NB4 (cell line): Measurements from ENCODE around the gene GNPDA2.
A peak's percentile ranks its signal among the peaks of the same experiment; 100 is the strongest.

Source experiments
- DNase-seq: peaks from one replicate; pipeline ENCODE4 v3.0.0; 2010; ENCODE audit warnings: low read depth
- H3K4me3 ChIP-seq: one replicate; pipeline ENCODE4 v1.5.1; 2011; ENCODE audit warnings: mild to moderate bottlenecking, low read depth, low read length, moderate library complexity
- CTCF ChIP-seq: IDR thresholded peaks from one replicate; pipeline ENCODE4 v1.5.1; 2012; ENCODE audit warnings: low read depth, low read length
- MYC ChIP-seq: IDR thresholded peaks from 2 replicates; pipeline ENCODE4 v1.6.1; 2011; ENCODE audit warnings: low read depth, low read length
- POLR2A ChIP-seq: IDR thresholded peaks from 2 replicates; pipeline ENCODE4 v1.6.1; 2011; ENCODE audit warnings: mild to moderate bottlenecking; ENCODE audit not compliant: insufficient read length; ENCODE audit errors: extremely low read depth
- TF ChIP-seq, protein P1 (sequence below): IDR thresholded peaks from 2 replicates; pipeline ENCODE4 v1.6.1; 2011; ENCODE audit warnings: low read depth, low read length

The GNPDA2 gene

DNA sequence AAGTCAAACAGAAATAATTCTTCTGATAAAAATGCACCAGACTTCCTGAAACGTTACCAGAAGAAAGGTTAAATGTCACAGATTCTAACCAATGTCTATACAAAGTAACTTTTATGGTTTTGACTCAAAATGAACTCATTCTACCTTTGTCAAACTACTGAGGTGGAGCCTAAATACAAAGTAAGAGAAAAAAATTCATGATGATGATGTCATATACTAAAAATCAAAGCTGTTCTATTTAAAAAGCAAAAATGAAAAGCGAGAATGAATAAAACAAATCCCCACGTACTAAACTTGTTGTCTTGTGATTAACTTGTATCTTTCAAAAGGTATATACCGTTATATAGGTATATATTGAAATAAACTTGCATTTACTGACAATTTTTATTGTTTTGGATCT, 21.7 kb downstream of the GNPDA2 start:
- no peak overlapping the region for H3K4me3 ChIP-seq
- TF ChIP-seq POLR2A (no peak), MYC (no peak), CTCF (no peak)
- TF ChIP-seq, protein P1, sequence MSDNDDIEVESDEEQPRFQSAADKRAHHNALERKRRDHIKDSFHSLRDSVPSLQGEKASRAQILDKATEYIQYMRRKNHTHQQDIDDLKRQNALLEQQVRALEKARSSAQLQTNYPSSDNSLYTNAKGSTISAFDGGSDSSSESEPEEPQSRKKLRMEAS: no peak
- no peak for DNase-seq

DNA sequence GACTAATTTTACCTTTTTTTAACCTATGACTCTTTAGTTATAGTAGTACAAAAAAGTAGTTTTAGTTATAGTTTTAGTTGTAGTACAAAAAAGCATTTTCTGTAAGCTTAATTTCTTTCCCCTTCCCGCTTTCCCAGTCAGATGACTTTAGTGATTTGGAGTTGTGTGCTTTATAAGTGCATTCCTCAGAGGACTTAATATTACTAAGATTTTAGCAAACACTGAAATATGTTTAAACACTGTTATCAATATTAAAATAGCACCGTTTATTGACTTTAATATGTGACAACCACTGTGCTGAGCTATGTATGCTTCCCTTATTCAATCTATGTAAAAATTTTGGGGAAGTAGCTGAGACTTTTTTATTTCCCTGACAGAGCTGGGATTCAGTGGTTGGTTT, 25.3 kb downstream of the GNPDA2 start:
- DNase-seq: no peak
- H3K4me3 ChIP-seq: no peak overlapping the region
- no peak for TF ChIP-seq POLR2A
- TF ChIP-seq, protein P1: no peak
- no peak for TF ChIP-seq CTCF
- TF ChIP-seq MYC: no peak

- DNase-seq: no peak
- no peak overlapping the region for H3K4me3 ChIP-seq
- TF ChIP-seq, protein P1: no peak
- TF ChIP-seq POLR2A (no peak), CTCF (no peak), MYC (no peak)
Observed at GRCh38 chr4:44700427-44700826, 25.9 kb downstream of the GNPDA2 start.

DNA sequence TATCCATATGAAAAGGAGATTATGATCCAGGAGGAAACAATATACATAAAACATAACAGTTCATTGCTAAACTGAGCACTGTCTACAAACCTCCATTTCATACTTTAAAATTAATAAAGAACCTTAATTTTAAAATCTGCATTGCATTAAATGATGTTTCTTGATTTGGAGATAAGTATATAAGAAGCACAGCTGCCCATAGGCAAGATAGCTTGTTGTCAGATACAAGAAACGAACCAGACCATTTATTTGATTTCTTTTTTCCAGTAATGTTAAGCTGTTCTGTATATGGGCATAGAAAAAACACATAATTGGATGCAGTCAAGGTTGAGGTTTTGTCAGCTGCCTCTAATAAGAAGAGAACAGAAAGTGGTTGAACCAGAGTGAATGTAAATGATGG, 41.7 kb downstream of the GNPDA2 start:
- no peak for TF ChIP-seq POLR2A
- TF ChIP-seq CTCF: no peak
- TF ChIP-seq, protein P1: no peak
- no peak for DNase-seq
- H3K4me3 ChIP-seq: no peak overlapping the region

- no peak for TF ChIP-seq CTCF
- no peak for TF ChIP-seq MYC
- TF ChIP-seq POLR2A: no peak
- TF ChIP-seq, protein P1: no peak
- peak overlapping the region; percentile 95 for H3K4me3 ChIP-seq
- DNase-seq: no peak
Observed at GRCh38 chr4:44679060-44679459, 47.3 kb downstream of the GNPDA2 start.

DNA sequence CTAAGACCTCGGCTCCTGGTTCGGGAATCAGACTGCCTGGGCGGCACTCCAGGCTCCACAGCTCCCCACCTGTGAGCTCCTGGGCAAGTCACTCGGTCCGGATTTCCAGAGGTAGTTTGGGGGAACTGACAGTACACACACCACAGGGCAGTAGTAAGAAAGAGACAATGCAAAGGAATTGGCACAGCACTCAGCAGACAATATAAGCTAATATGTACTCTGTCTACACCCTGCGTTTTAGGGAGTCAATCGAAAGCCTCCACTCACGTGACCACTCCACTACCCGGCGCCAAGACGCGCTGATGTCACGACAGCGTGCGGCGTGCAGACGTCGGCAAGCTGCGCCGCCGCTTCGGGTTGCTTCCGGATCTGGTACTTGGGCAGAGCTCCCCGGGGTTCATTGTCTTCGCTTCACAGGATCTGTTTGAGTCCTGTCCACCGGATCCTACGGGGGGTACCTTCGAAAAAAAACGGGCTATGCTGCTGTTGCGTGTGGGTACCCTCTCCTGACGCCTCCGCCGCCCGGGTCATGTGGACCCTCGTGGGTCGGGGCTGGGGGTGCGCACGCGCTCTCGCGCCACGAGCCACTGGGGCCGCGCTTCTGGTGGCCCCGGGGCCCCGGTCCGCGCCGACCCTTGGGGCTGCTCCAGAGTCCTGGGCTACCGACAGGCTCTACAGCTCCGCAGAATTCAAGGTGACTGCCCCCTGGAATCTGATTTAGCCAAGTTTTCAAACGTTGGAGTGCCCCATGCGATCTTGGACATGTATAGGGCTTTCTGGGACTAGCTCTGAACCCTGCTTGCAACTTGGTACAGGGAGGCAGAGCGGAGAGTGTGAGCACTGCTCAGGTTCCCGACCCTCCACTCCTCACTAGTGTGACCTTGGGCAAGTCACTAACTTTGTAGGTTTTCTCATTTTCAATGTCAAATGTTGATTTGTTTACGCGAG, 48.0 kb downstream of the GNPDA2 start, which contains the start of gene GUF1:
GUF1 (plus strand) TSS at position 327 of the 948 bp plus-strand sequence; CDS start at position 530, 203 bp downstream.
- H3K4me3 ChIP-seq: peak within 1 kb of the TSS; percentile 95
- peak; percentile 94 for DNase-seq
- TF ChIP-seq CTCF (no peak), MYC (peak; percentile 82), POLR2A (peak; percentile 92)
- TF ChIP-seq, protein P1: peak; percentile 80
